Loucy (cell line): Measurements from ENCODE around the gene LHPP.

Source experiments
- H2AFZ ChIP-seq: fragments of 200-600 bp; sonication (generic); 2 replicates; pipeline ENCODE4 v1.6.0; 2016; ENCODE audit warnings: antibody characterized with exemption, mild to moderate bottlenecking, low read length, moderate library complexity
- H3F3A ChIP-seq: fragments of 200-600 bp; 2 replicates; pipeline ENCODE4 v1.6.0; 2016; ENCODE audit warnings: antibody characterized with exemption, low read depth, mild to moderate bottlenecking
- H3K27me3 ChIP-seq: fragments of 200-600 bp; sonication (generic); 2 replicates; pipeline ENCODE4 v1.6.1; 2014; ENCODE audit warnings: low read length, mild to moderate bottlenecking; ENCODE audit not compliant: insufficient read depth, poor library complexity, severe bottlenecking
- H3K36me3 ChIP-seq: fragments of 200-600 bp; sonication (generic); 2 replicates; pipeline ENCODE4 v1.6.1; 2016; ENCODE audit warnings: low read length; ENCODE audit not compliant: insufficient read depth
- H3K4me1 ChIP-seq: fragments of 200-600 bp; sonication (generic); 2 replicates; pipeline ENCODE4 v1.5.1; 2014; ENCODE audit warnings: low read length, mild to moderate bottlenecking; ENCODE audit not compliant: insufficient read depth, poor library complexity, severe bottlenecking
- H3K4me2 ChIP-seq: fragments of 200-600 bp; sonication (generic); 2 replicates; pipeline ENCODE4 v1.6.0; 2014; ENCODE audit warnings: antibody characterized with exemption, low read length, low read depth, mild to moderate bottlenecking; ENCODE audit not compliant: poor library complexity, severe bottlenecking
- H3K4me3 ChIP-seq: fragments of 200-600 bp; sonication (generic); 2 replicates; pipeline ENCODE4 v1.5.1; 2014; ENCODE audit warnings: low read length, mild to moderate bottlenecking, mixed read lengths; ENCODE audit not compliant: poor library complexity, severe bottlenecking
- H3K79me2 ChIP-seq: fragments of 200-600 bp; sonication (generic); 2 replicates; pipeline ENCODE4 v1.6.1; 2014; ENCODE audit warnings: low read length; ENCODE audit not compliant: insufficient read depth
- H3K9ac ChIP-seq: fragments of 200-600 bp; sonication (generic); 2 replicates; pipeline ENCODE4 v1.6.0; 2014; ENCODE audit warnings: mild to moderate bottlenecking, low read depth, low read length, moderate library complexity; ENCODE audit not compliant: poor library complexity, severe bottlenecking
- H3K9me2 ChIP-seq: fragments of 200-600 bp; sonication (generic); replicated peaks from 2 replicates; pipeline ENCODE4 v1.6.1; 2016; ENCODE audit warnings: low read depth, low read length, mixed read lengths
- H3K9me3 ChIP-seq: fragments of 200-600 bp; sonication (generic); 2 replicates; pipeline ENCODE4 v1.6.1; 2014; ENCODE audit warnings: mild to moderate bottlenecking, antibody characterized with exemption, low read length, low read depth; ENCODE audit not compliant: insufficient read depth
- H4K20me1 ChIP-seq: fragments of 200-600 bp; sonication (generic); 2 replicates; pipeline ENCODE4 v1.6.0; 2014; ENCODE audit warnings: antibody characterized with exemption, low read length, mild to moderate bottlenecking; ENCODE audit not compliant: insufficient read depth, poor library complexity, severe bottlenecking
- EZH2phosphoT487 ChIP-seq: fragments of 200-600 bp; IDR thresholded peaks from 2 replicates; pipeline ENCODE4 v1.6.1; 2018; ENCODE audit warnings: antibody characterized with exemption, mild to moderate bottlenecking, moderate library complexity, borderline replicate concordance
- TF ChIP-seq, protein P1 (sequence below): fragments of 200-600 bp; sonication (generic); conservative IDR thresholded peaks from 2 replicates; pipeline ENCODE4 v1.5.1; 2014; ENCODE audit warnings: mild to moderate bottlenecking, antibody characterized with exemption, low read length

LHPP gene

DNA sequence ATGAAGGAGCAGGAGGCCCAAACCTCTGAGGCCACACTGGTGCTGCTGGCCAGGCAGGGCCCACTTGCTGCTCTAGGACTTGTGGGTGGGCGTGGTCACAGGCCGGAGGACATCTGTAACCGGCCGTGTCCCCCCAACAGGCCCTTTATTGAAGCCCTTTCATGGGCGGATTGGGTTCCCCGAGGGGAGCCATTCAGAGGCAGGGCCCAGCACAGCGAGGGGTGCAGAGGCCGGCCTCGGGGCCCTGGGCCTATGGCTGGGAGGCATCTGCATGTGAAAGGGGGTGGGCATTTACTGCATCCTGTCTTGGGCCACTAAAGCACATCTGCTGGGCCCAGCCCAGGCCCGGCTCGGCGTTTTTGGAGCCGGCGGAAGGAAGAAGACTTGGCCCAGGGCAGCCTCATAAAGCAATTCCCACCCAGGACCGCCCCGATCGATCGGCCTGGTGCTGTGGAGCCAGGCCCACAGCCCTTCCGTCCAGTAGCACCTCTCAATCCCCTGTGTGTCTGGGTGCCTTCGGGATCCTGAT, 8.4 kb downstream of the LHPP start:
- Histone ChIP-seq H3K9me3 (no peaks in the 10 kb centered on the region), H3K27me3 (no peaks in the 10 kb centered on the region), H3K9me2 (no peaks in the 10 kb centered on the region), H3K4me2 (no peak overlapping the region), H3K9ac (no peak overlapping the region), H3F3A (no peaks in the 10 kb centered on the region), H3K4me3 (no peak overlapping the region), H3K36me3 (no peaks in the 10 kb centered on the region), H4K20me1 (no peaks in the 10 kb centered on the region), H3K79me2 (no peaks in the 10 kb centered on the region), H3K4me1 (peaks cover 6% of the 10 kb centered on the region), H2AFZ (no peak overlapping the region)
- no peak for TF ChIP-seq EZH2phosphoT487
- TF ChIP-seq, protein P1, sequence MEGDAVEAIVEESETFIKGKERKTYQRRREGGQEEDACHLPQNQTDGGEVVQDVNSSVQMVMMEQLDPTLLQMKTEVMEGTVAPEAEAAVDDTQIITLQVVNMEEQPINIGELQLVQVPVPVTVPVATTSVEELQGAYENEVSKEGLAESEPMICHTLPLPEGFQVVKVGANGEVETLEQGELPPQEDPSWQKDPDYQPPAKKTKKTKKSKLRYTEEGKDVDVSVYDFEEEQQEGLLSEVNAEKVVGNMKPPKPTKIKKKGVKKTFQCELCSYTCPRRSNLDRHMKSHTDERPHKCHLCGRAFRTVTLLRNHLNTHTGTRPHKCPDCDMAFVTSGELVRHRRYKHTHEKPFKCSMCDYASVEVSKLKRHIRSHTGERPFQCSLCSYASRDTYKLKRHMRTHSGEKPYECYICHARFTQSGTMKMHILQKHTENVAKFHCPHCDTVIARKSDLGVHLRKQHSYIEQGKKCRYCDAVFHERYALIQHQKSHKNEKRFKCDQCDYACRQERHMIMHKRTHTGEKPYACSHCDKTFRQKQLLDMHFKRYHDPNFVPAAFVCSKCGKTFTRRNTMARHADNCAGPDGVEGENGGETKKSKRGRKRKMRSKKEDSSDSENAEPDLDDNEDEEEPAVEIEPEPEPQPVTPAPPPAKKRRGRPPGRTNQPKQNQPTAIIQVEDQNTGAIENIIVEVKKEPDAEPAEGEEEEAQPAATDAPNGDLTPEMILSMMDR: no peak

GRCh38 chr10:124470544-124471434, 9.2 kb downstream of the LHPP start:
- no peak for TF ChIP-seq EZH2phosphoT487
- TF ChIP-seq, protein P1: no peak
- H3F3A ChIP-seq: no peaks in the 10 kb centered on the region
- no peaks in the 10 kb centered on the region for H3K4me1 ChIP-seq
- H3K4me3 ChIP-seq: no peak overlapping the region
- no peaks in the 10 kb centered on the region for H3K27me3 ChIP-seq
- H3K9me3 ChIP-seq: no peaks in the 10 kb centered on the region
- H3K79me2 ChIP-seq: no peaks in the 10 kb centered on the region
- H3K9ac ChIP-seq: no peak overlapping the region
- no peak overlapping the region for H3K4me2 ChIP-seq
- H3K9me2 ChIP-seq: no peaks in the 10 kb centered on the region
- H3K36me3 ChIP-seq: no peaks in the 10 kb centered on the region
- H2AFZ ChIP-seq: no peak overlapping the region
- no peaks in the 10 kb centered on the region for H4K20me1 ChIP-seq

GRCh38 chr10:124472071-124472470, 10.4 kb downstream of the LHPP start:
- H3K9me3 ChIP-seq: no peaks in the 10 kb centered on the region
- no peaks in the 10 kb centered on the region for H3K4me1 ChIP-seq
- H3K4me3 ChIP-seq: no peak overlapping the region
- no peaks in the 10 kb centered on the region for H3K79me2 ChIP-seq
- H3K9ac ChIP-seq: no peak overlapping the region
- H3K27me3 ChIP-seq: no peaks in the 10 kb centered on the region
- no peak for TF ChIP-seq EZH2phosphoT487
- TF ChIP-seq, protein P1: no peak
- no peaks in the 10 kb centered on the region for H4K20me1 ChIP-seq
- H3K9me2 ChIP-seq: no peaks in the 10 kb centered on the region
- no peaks in the 10 kb centered on the region for H3K36me3 ChIP-seq
- no peak overlapping the region for H3K4me2 ChIP-seq
- H3F3A ChIP-seq: no peaks in the 10 kb centered on the region
- no peak overlapping the region for H2AFZ ChIP-seq
